Memory B cell (primary cell): ENCODE measurements around the gene IL23A.

Experiments used
- ATAC-seq: fragments of 150-1000 bp; cut with Tn5 transposase; 2 replicates; pipeline ENCODE4 v1.10.0; 2021; ENCODE audit warnings: low read depth, mild to moderate bottlenecking, moderate library complexity
- DNase-seq, 2 donors: peaks; one replicate each; pipeline ENCODE4 v3.0.0; 2022; ENCODE audit warnings: low spot score in 2 of 2
- H3K27ac Mint-ChIP-seq: one replicate; pipeline ENCODE4 v1.8.0; 2022; ENCODE audit warnings: mild to moderate bottlenecking, moderate library complexity, mixed read lengths
- H3K27me3 Mint-ChIP-seq: one replicate; pipeline ENCODE4 v1.8.0; 2022; ENCODE audit warnings: mixed read lengths
- H3K36me3 Mint-ChIP-seq: one replicate; pipeline ENCODE4 v1.8.0; 2022; ENCODE audit warnings: mild to moderate bottlenecking, mixed read lengths
- H3K4me1 Mint-ChIP-seq: one replicate; pipeline ENCODE4 v1.8.0; 2022; ENCODE audit warnings: mixed read lengths
- H3K4me3 Mint-ChIP-seq: one replicate; pipeline ENCODE4 v1.8.0; 2022; ENCODE audit warnings: mild to moderate bottlenecking, moderate library complexity, mixed read lengths
- H3K9me3 Mint-ChIP-seq: one replicate; pipeline ENCODE4 v1.8.0; 2022; ENCODE audit warnings: mixed read lengths

IL23A gene

GRCh38 chr12:56361487-56362129, 22.9 kb downstream of the IL23A start:
- ATAC-seq (no peak), DNase-seq (no peak)
- Mint-ChIP-seq H3K27ac (peak overlapping the region; percentile 82), H3K36me3 (no peaks in the 10 kb centered on the region), H3K9me3 (no peaks in the 10 kb centered on the region), H3K27me3 (no peaks in the 10 kb centered on the region), H3K4me3 (peak overlapping the region; percentile 96), H3K4me1 (peaks cover 18% of the 10 kb centered on the region)

- no peaks in the 10 kb centered on the region for H3K36me3 Mint-ChIP-seq
- H3K4me1 Mint-ChIP-seq: peaks cover 17% of the 10 kb centered on the region
- no peak for ATAC-seq
- peak within 1 kb of the TSS; percentile 96 for H3K4me3 Mint-ChIP-seq
- no peaks in the 10 kb centered on the region for H3K27me3 Mint-ChIP-seq
- no peak for DNase-seq
- no peak within 1 kb of the TSS for H3K27ac Mint-ChIP-seq
- H3K9me3 Mint-ChIP-seq: no peaks in the 10 kb centered on the region
Observed at GRCh38 chr12:56362130-56363059, 23.7 kb downstream of the IL23A start, which contains the start of gene APOF. APOF (minus strand) TSS chr12:56362857; CDS start chr12:56362745, 112 bp downstream.

- DNase-seq (no peak), ATAC-seq (no peak)
- Mint-ChIP-seq H3K4me1 (no peaks in the 10 kb centered on the region), H3K36me3 (no peaks in the 10 kb centered on the region), H3K27ac (no peak overlapping the region), H3K27me3 (no peaks in the 10 kb centered on the region), H3K9me3 (no peaks in the 10 kb centered on the region), H3K4me3 (no peak overlapping the region)
Observed at GRCh38 chr12:56366948-56367347, 28.3 kb downstream of the IL23A start.

- peaks cover 27% of the 10 kb centered on the region for H3K4me1 Mint-ChIP-seq
Observed at GRCh38 chr12:56373515-56373914, 34.8 kb downstream of the IL23A start.

GRCh38 chr12:56374726-56375597, 36.3 kb downstream of the IL23A start:
- ATAC-seq (peak; percentile 18), DNase-seq (no peak)
- Mint-ChIP-seq H3K27me3 (no peaks in the 10 kb centered on the region), H3K36me3 (peaks cover 3% of the 10 kb centered on the region), H3K9me3 (peaks cover 4% of the 10 kb centered on the region), H3K27ac (peak overlapping the region; percentile 86), H3K4me1 (peaks cover 27% of the 10 kb centered on the region), H3K4me3 (peak overlapping the region; percentile 52)

More at GRCh38 chr12:56373515-56373914, 34.8 kb downstream of the IL23A start:
- no peak for DNase-seq
- H3K27me3 Mint-ChIP-seq: no peaks in the 10 kb centered on the region
- peak overlapping the region; percentile 39 for H3K4me3 Mint-ChIP-seq
- peak overlapping the region; percentile 28 for H3K27ac Mint-ChIP-seq
- H3K36me3 Mint-ChIP-seq: peaks cover 3% of the 10 kb centered on the region
- H3K9me3 Mint-ChIP-seq: peaks cover 4% of the 10 kb centered on the region
- no peak for ATAC-seq

GRCh38 chr12:56375598-56376434, 37.1 kb downstream of the IL23A start:
- peak; percentile 94 for ATAC-seq
- DNase-seq: peak; percentile 32 to 51
- H3K9me3 Mint-ChIP-seq: peaks cover 4% of the 10 kb centered on the region
- H3K36me3 Mint-ChIP-seq: peaks cover 3% of the 10 kb centered on the region
- no peaks in the 10 kb centered on the region for H3K27me3 Mint-ChIP-seq
- peaks cover 27% of the 10 kb centered on the region for H3K4me1 Mint-ChIP-seq
- peak overlapping the region; percentile 86 for H3K27ac Mint-ChIP-seq
- peak overlapping the region; percentile 29 for H3K4me3 Mint-ChIP-seq

- Mint-ChIP-seq H3K4me3 (no peak overlapping the region), H3K36me3 (peaks cover 3% of the 10 kb centered on the region), H3K4me1 (peaks cover 27% of the 10 kb centered on the region), H3K9me3 (peaks cover 4% of the 10 kb centered on the region), H3K27me3 (no peaks in the 10 kb centered on the region), H3K27ac (peak overlapping the region; percentile 47)
- no peak for DNase-seq
- no peak for ATAC-seq
Observed at GRCh38 chr12:56377310-56377988, 38.8 kb downstream of the IL23A start.

- Mint-ChIP-seq H3K9me3 (peaks cover 4% of the 10 kb centered on the region), H3K4me1 (peaks cover 27% of the 10 kb centered on the region), H3K27ac (peak overlapping the region; percentile 47), H3K4me3 (no peak overlapping the region), H3K36me3 (peaks cover 3% of the 10 kb centered on the region), H3K27me3 (no peaks in the 10 kb centered on the region)
- DNase-seq: no peak
- no peak for ATAC-seq
Observed at GRCh38 chr12:56377989-56378316, 39.3 kb downstream of the IL23A start.

- Mint-ChIP-seq H3K9me3 (no peaks in the 10 kb centered on the region), H3K4me1 (peaks cover 4% of the 10 kb centered on the region), H3K27me3 (no peaks in the 10 kb centered on the region), H3K4me3 (no peak overlapping the region), H3K27ac (no peak overlapping the region), H3K36me3 (no peaks in the 10 kb centered on the region)
- DNase-seq (no peak), ATAC-seq (no peak)
Observed at GRCh38 chr12:56382611-56383010, 43.9 kb downstream of the IL23A start.

- no peaks in the 10 kb centered on the region for H3K36me3 Mint-ChIP-seq
- H3K9me3 Mint-ChIP-seq: no peaks in the 10 kb centered on the region
- DNase-seq: no peak
- H3K4me3 Mint-ChIP-seq: no peak overlapping the region
- ATAC-seq: no peak
- H3K27me3 Mint-ChIP-seq: no peaks in the 10 kb centered on the region
- H3K4me1 Mint-ChIP-seq: no peaks in the 10 kb centered on the region
- no peak overlapping the region for H3K27ac Mint-ChIP-seq
Observed at GRCh38 chr12:56385873-56386272, 47.2 kb downstream of the IL23A start.

- no peaks in the 10 kb centered on the region for H3K27me3 Mint-ChIP-seq
- no peak overlapping the region for H3K27ac Mint-ChIP-seq
- H3K4me3 Mint-ChIP-seq: no peak overlapping the region
- no peaks in the 10 kb centered on the region for H3K4me1 Mint-ChIP-seq
- no peaks in the 10 kb centered on the region for H3K36me3 Mint-ChIP-seq
- no peak for DNase-seq
- H3K9me3 Mint-ChIP-seq: no peaks in the 10 kb centered on the region
- ATAC-seq: no peak
Observed at GRCh38 chr12:56387152-56387736, 48.6 kb downstream of the IL23A start.

GRCh38 chr12:56389412-56389811, 50.7 kb downstream of the IL23A start:
- no peak overlapping the region for H3K27ac Mint-ChIP-seq
- H3K36me3 Mint-ChIP-seq: no peaks in the 10 kb centered on the region

More at GRCh38 chr12:56389412-56389811, 50.7 kb downstream of the IL23A start:
- H3K4me3 Mint-ChIP-seq: no peak overlapping the region
- DNase-seq: no peak
- no peak for ATAC-seq
- no peaks in the 10 kb centered on the region for H3K9me3 Mint-ChIP-seq
- H3K27me3 Mint-ChIP-seq: no peaks in the 10 kb centered on the region
- no peaks in the 10 kb centered on the region for H3K4me1 Mint-ChIP-seq
